GM19238 (cell line): ENCODE data around the gene PPP6R3.

Experiments
- DNase-seq: peaks from one replicate; pipeline ENCODE4 v3.0.0; 2011; ENCODE audit warnings: low spot score; ENCODE audit not compliant: insufficient read length

Gene PPP6R3

GRCh38 chr11:68664906-68665305, 204.4 kb downstream of the PPP6R3 start:
- no peak for DNase-seq
